ENCODE results near the gene IPPK. TPM values are rescaled to one million over a fixed set of nuclear protein-coding genes. Genes with fewer than 3 reads are reported as not detected.

Gene IPPK
- total and polyA plus RNA-seq, 2 of the 4 experiments (the other 2 are of a cell fraction) = 25.1 to 26.8 TPM

- dilution Hi-C loops (cut with HindIII; ENCODE audit: low sequenced_read_pairs, unreplicated experiment) (no loop called here), intact Hi-C loops (cut with micrococcal nuclease) (no loop called here), in situ Hi-C loops (cut with MboI; ENCODE audit: low sequenced_read_pairs) (no loop called here)
- Histone ChIP-seq H3K36me3 (ENCODE audit: control insufficient read depth, insufficient read depth, low read length) (peaks cover 43% of the 10 kb centered on the region), H3K14ac (replicated peaks; ENCODE audit: low read depth, low read length) (no peak overlapping the region), H3K79me1 (ENCODE audit: low read depth in 1 of 2, low read length in 2 of 2) (peaks cover 16 to 37% of the 10 kb centered on the region in 2 experiments), H3K4me2 (ENCODE audit: low read depth, low read length) (no peak overlapping the region), H4K8ac (ENCODE audit: low read depth in 2 of 2, low read length in 2 of 2) (no peak overlapping the region), H3K9me1 (ENCODE audit: insufficient read depth, low read length) (peaks cover 5% of the 10 kb centered on the region; the same call in 1 of the 2 replicates), H2BK15ac (ENCODE audit: low read depth, low read length) (no peak overlapping the region), H3K9ac (ENCODE audit: low read depth, low read length) (no peak overlapping the region), H3K27me3 (ENCODE audit: control insufficient read depth, insufficient read depth, low read length) (no peaks in the 10 kb centered on the region), H3K9me3 (ENCODE audit: control insufficient read depth, insufficient read depth, low read length) (no peaks in the 10 kb centered on the region), H2BK5ac (ENCODE audit: low read depth, low read length, poor library complexity, severe bottlenecking) (no peak overlapping the region), H3K56ac (ENCODE audit: extremely low read depth, insufficient read depth, low read length) (no peak overlapping the region), H3K18ac (ENCODE audit: low read depth, low read length) (no peak overlapping the region), H3K4me3 (ENCODE audit: insufficient read depth, low read depth, low read length) (no peak overlapping the region), H2BK120ac (ENCODE audit: low read depth, low read length) (no peak overlapping the region), H2BK20ac (ENCODE audit: low read depth, low read length) (no peak overlapping the region), H3K4ac (ENCODE audit: low read depth, low read length) (no peak overlapping the region), H2AK9ac (replicated peaks; ENCODE audit: low read depth, low read length, poor library complexity) (no peak overlapping the region), H4K20me1 (ENCODE audit: insufficient read depth, low read length) (peaks cover 5% of the 10 kb centered on the region; the same call in 1 of the 2 replicates), H4K91ac (ENCODE audit: insufficient read depth, low read depth, low read length) (no peak overlapping the region), H2AFZ (replicated peaks; ENCODE audit: low read length, poor library complexity) (no peak overlapping the region), H4K5ac (ENCODE audit: low read depth, low read length) (no peak overlapping the region), H2AK5ac (ENCODE audit: low read depth, low read length) (no peak overlapping the region), H3K4me1 (ENCODE audit: control insufficient read depth, insufficient read depth, low read length) (peaks cover 2% of the 10 kb centered on the region; the same call in 1 of the 2 replicates), H3K23ac (ENCODE audit: low read depth, low read length) (no peak overlapping the region), H3K27ac (ENCODE audit: insufficient read depth, low read length) (no peak overlapping the region)
- ATAC-seq (ENCODE audit: low read depth) (no peak), DNase-seq (no peak)
- no CpG with 5 or more reads among the region's 5 CpGs for WGBS, 2 experiments (ENCODE audit: extremely low coverage in 2 of 2, insufficient read length in 1 of 2)
- BruUV-seq (replicated peaks) = no TSS peak
- ChIA-PET POLR2A (ENCODE audit: unreplicated experiment) (no interaction called here), CTCF (no interaction called here)
- TF ChIP-seq, protein P1, sequence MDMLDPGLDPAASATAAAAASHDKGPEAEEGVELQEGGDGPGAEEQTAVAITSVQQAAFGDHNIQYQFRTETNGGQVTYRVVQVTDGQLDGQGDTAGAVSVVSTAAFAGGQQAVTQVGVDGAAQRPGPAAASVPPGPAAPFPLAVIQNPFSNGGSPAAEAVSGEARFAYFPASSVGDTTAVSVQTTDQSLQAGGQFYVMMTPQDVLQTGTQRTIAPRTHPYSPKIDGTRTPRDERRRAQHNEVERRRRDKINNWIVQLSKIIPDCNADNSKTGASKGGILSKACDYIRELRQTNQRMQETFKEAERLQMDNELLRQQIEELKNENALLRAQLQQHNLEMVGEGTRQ (IDR thresholded peaks at IDR 0.05; ENCODE audit: low read depth, low read length) = no peak
- TF ChIP-seq, protein P2, sequence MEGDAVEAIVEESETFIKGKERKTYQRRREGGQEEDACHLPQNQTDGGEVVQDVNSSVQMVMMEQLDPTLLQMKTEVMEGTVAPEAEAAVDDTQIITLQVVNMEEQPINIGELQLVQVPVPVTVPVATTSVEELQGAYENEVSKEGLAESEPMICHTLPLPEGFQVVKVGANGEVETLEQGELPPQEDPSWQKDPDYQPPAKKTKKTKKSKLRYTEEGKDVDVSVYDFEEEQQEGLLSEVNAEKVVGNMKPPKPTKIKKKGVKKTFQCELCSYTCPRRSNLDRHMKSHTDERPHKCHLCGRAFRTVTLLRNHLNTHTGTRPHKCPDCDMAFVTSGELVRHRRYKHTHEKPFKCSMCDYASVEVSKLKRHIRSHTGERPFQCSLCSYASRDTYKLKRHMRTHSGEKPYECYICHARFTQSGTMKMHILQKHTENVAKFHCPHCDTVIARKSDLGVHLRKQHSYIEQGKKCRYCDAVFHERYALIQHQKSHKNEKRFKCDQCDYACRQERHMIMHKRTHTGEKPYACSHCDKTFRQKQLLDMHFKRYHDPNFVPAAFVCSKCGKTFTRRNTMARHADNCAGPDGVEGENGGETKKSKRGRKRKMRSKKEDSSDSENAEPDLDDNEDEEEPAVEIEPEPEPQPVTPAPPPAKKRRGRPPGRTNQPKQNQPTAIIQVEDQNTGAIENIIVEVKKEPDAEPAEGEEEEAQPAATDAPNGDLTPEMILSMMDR (conservative IDR thresholded peaks at IDR 0.05; ENCODE audit: low read depth, low read length) = no peak
- TF ChIP-seq NFE2L2 (IDR thresholded peaks at IDR 0.05; ENCODE audit: low read depth, low read length) (no peak), POLR2A (IDR thresholded peaks at IDR 0.05; ENCODE audit: low read depth, low read length) (no peak), CHD1 (IDR thresholded peaks at IDR 0.05; ENCODE audit: low read depth, low read length) (no peak), MXI1 (IDR thresholded peaks at IDR 0.05; ENCODE audit: borderline replicate concordance, low read depth, low read length) (no peak), FOS (IDR thresholded peaks at IDR 0.05; ENCODE audit: low read depth, low read length) (no peak), ELK1 (IDR thresholded peaks at IDR 0.05; ENCODE audit: borderline replicate concordance, low read depth, low read length) (no peak), MAFK (IDR thresholded peaks at IDR 0.05; ENCODE audit: low read depth, low read length) (no peak), BHLHE40 (IDR thresholded peaks at IDR 0.05; ENCODE audit: low read depth, low read length) (no peak), SMC3 (IDR thresholded peaks at IDR 0.05; ENCODE audit: low read depth, low read length) (no peak)
Observed at GRCh38 chr9:92649007-92649406, 20.9 kb downstream of the IPPK start.
